ENCODE results near the gene M1AP.
"Not testable (repeated sequence)": the region's sequence is repeated elsewhere in the genome, so short reads cannot be mapped to it uniquely, and the experiment has no call there.

M1AP gene

GRCh38 chr2:74646834-74647482, 1.2 kb downstream of the M1AP start:
- DNase-seq, result no peak

GRCh38 chr2:74646201-74646600, 1.9 kb downstream of the M1AP start:
- DNase-seq, result no peak

- DNase-seq, result no peak
Observed at GRCh38 chr2:74645344-74645743, 2.8 kb downstream of the M1AP start.

- no peak for DNase-seq
Observed at GRCh38 chr2:74639550-74639949, 8.6 kb downstream of the M1AP start.

GRCh38 chr2:74632939-74633312, 15.2 kb downstream of the M1AP start:
- no peak for DNase-seq

GRCh38 chr2:74632209-74632938, 15.8 kb downstream of the M1AP start:
- no peak for DNase-seq

- DNase-seq, result not testable (repeated sequence)
Observed at GRCh38 chr2:74630454-74630853, 17.7 kb downstream of the M1AP start.

- no peak for DNase-seq
Observed at GRCh38 chr2:74628538-74629105, 19.5 kb downstream of the M1AP start.

- DNase-seq, result no peak
Observed at GRCh38 chr2:74625658-74626425, 22.3 kb downstream of the M1AP start.

- no peak for DNase-seq
Observed at GRCh38 chr2:74620671-74621070, 27.5 kb downstream of the M1AP start.

- no peak for DNase-seq
Observed at GRCh38 chr2:74619651-74620297, 28.4 kb downstream of the M1AP start.

GRCh38 chr2:74618410-74619083, 29.6 kb downstream of the M1AP start:
- DNase-seq, result no peak

- DNase-seq, result no peak
Observed at GRCh38 chr2:74617122-74617521, 31.0 kb downstream of the M1AP start.

GRCh38 chr2:74606927-74607326, 41.2 kb downstream of the M1AP start:
- no peak for DNase-seq

- no peak for DNase-seq
Observed at GRCh38 chr2:74603282-74604000, 44.7 kb downstream of the M1AP start.

- DNase-seq, result no peak
Observed at GRCh38 chr2:74602586-74603281, 45.4 kb downstream of the M1AP start.

- DNase-seq, result no peak
Observed at GRCh38 chr2:74599676-74600075, 48.5 kb downstream of the M1AP start.

- DNase-seq, result no peak
Observed at GRCh38 chr2:74597410-74597809, 50.7 kb downstream of the M1AP start.

- no peak for DNase-seq
Observed at GRCh38 chr2:74596584-74596983, 51.5 kb downstream of the M1AP start.

- no peak for DNase-seq
Observed at GRCh38 chr2:74593826-74594772, 54.0 kb downstream of the M1AP start.

Measured in left hindlimb (tissue), 1 donor.